Dermis blood vessel endothelial cell (primary cell): ENCODE measurements around the gene CFAP74. TPM values are rescaled to one million over a fixed set of nuclear protein-coding genes. Genes with fewer than 3 reads are reported as not detected.

ENCODE experiments used
- total RNA-seq: library from RNA; depleted of rRNA; stranded (reverse); fragments of >200 nt; gene quantifications from 2 replicates; pipeline ENCODE4 v1.2.3, GENCODE V29; 2014

The CFAP74 gene
- total RNA-seq, 1 donor from 2014 or later, result not detected

Other genes starting within 250 kb of the CFAP74 start
- 44.6 and 52.1 TPM in 2 replicates for gene NADK, start 225.3 kb downstream of the CFAP74 start, total RNA-seq
- 87.8 and 181 TPM in 2 replicates for gene GNB1, start 112.7 kb downstream of the CFAP74 start, total RNA-seq
- 0.34 TPM in 1 of 2 replicates, not detected in the other for gene CALML6, start 88.5 kb downstream of the CFAP74 start, total RNA-seq
- gene TMEM52, start 84.5 kb downstream of the CFAP74 start, total RNA-seq, result 0.37 TPM in 1 of 2 replicates, not detected in the other
- 0.33 and 0.51 TPM in 2 replicates for gene GABRD, start 15.6 kb upstream of the CFAP74 start, total RNA-seq
- 20.6 and 22.8 TPM in 2 replicates for gene PRKCZ, start 46.6 kb upstream of the CFAP74 start, total RNA-seq
- 16.0 and 21.8 TPM in 2 replicates for gene FAAP20, start 191.0 kb upstream of the CFAP74 start, total RNA-seq
- 26.7 and 44.4 TPM in 2 replicates for gene SKI, start 224.5 kb upstream of the CFAP74 start, total RNA-seq